Cardiac fibroblast (primary cell): ENCODE data around the gene DDO.
"Not testable (repeated sequence)": the region's sequence is repeated elsewhere in the genome, so short reads cannot be mapped to it uniquely, and the experiment has no call there.

Source experiments
- DNase-seq, 2 donors: peaks; one replicate each; pipeline versions ENCODE4 v3.0.0 to v3.0.0-alpha.2; 2010; ENCODE audit warnings: low read depth in 2 of 2
- H3K4me3 ChIP-seq, 2 donors: replicated peaks in 1 of 2; 1 replicate in 1 of 2; 2 replicates in 1 of 2; pipeline ENCODE4 v1.5.1; 2011; ENCODE audit warnings: low read depth in 2 of 2, low read length in 2 of 2, mild to moderate bottlenecking in 2 of 2, moderate library complexity in 1 of 2
- CTCF ChIP-seq: IDR thresholded peaks from one replicate; pipeline ENCODE4 v1.5.1; 2011; ENCODE audit warnings: low read depth, mild to moderate bottlenecking, low read length, inconsistent platforms

Gene DDO

GRCh38 chr6:110351986-110352385 lies 63.4 kb downstream of the DDO start:
- DNase-seq, result no peak
- H3K4me3 ChIP-seq, result no peak overlapping the region
- no peak for TF ChIP-seq CTCF

- no peak for DNase-seq
- no peak overlapping the region for H3K4me3 ChIP-seq
- no peak for TF ChIP-seq CTCF
Observed at GRCh38 chr6:110351546-110351945, 63.8 kb downstream of the DDO start.

- not testable (repeated sequence) for H3K4me3 ChIP-seq
Observed at GRCh38 chr6:110350593-110350992, 64.8 kb downstream of the DDO start.

GRCh38 chr6:110348961-110349690 lies 66.2 kb downstream of the DDO start:
- no peak for TF ChIP-seq CTCF
- no peak for DNase-seq
- no peak overlapping the region for H3K4me3 ChIP-seq

More at GRCh38 chr6:110350593-110350992, 64.8 kb downstream of the DDO start:
- DNase-seq, result not testable (repeated sequence)

- no peak for DNase-seq
- TF ChIP-seq CTCF, result no peak
- no peak overlapping the region for H3K4me3 ChIP-seq
Observed at GRCh38 chr6:110345025-110345424, 70.3 kb downstream of the DDO start.

GRCh38 chr6:110342759-110343158 lies 72.6 kb downstream of the DDO start:
- DNase-seq, result no peak
- TF ChIP-seq CTCF, result no peak
- H3K4me3 ChIP-seq, result no peak overlapping the region
